ES-I3 (cell line): Measurements from ENCODE around the gene FGF14.

ENCODE experiments used
- H3K36me3 ChIP-seq: 2 replicates; pipeline ENCODE4 v1.6.1; 2013; ENCODE audit warnings: mild to moderate bottlenecking, low read length, control low read depth, moderate library complexity; ENCODE audit not compliant: insufficient read depth
- H3K4me1 ChIP-seq: 2 replicates; pipeline ENCODE4 v1.6.1; 2013; ENCODE audit warnings: mild to moderate bottlenecking, control low read depth, low read length; ENCODE audit not compliant: insufficient read depth
- H3K9ac ChIP-seq: 2 replicates; pipeline ENCODE4 v1.6.1; 2013; ENCODE audit warnings: low read depth, mild to moderate bottlenecking, low read length, moderate library complexity
- H3K9me3 ChIP-seq: 2 replicates; pipeline ENCODE4 v1.6.1; 2013; ENCODE audit warnings: mild to moderate bottlenecking, low read length, moderate library complexity; ENCODE audit not compliant: control insufficient read depth, insufficient read depth

FGF14 gene

GRCh38 chr13:102276404-102276803 is 125.4 kb downstream of the FGF14 start:
- no peak overlapping the region for H3K9ac ChIP-seq
- H3K4me1 ChIP-seq, result no peaks in the 10 kb centered on the region
- H3K36me3 ChIP-seq, result no peaks in the 10 kb centered on the region
- H3K9me3 ChIP-seq, result no peaks in the 10 kb centered on the region

GRCh38 chr13:102275969-102276368 is 125.9 kb downstream of the FGF14 start:
- Histone ChIP-seq H3K4me1 (no peaks in the 10 kb centered on the region), H3K9ac (no peak overlapping the region), H3K36me3 (no peaks in the 10 kb centered on the region), H3K9me3 (no peaks in the 10 kb centered on the region)

GRCh38 chr13:102273111-102273510 is 128.7 kb downstream of the FGF14 start:
- no peak overlapping the region for H3K9ac ChIP-seq
- H3K4me1 ChIP-seq, result no peaks in the 10 kb centered on the region
- no peaks in the 10 kb centered on the region for H3K9me3 ChIP-seq
- no peaks in the 10 kb centered on the region for H3K36me3 ChIP-seq

GRCh38 chr13:102267191-102267590 is 134.7 kb downstream of the FGF14 start:
- Histone ChIP-seq H3K9me3 (no peaks in the 10 kb centered on the region), H3K36me3 (no peaks in the 10 kb centered on the region), H3K9ac (no peak overlapping the region), H3K4me1 (no peaks in the 10 kb centered on the region)

GRCh38 chr13:102261809-102262208 is 140.0 kb downstream of the FGF14 start:
- peaks cover 10% of the 10 kb centered on the region for H3K4me1 ChIP-seq
- no peak overlapping the region for H3K9ac ChIP-seq
- no peaks in the 10 kb centered on the region for H3K9me3 ChIP-seq
- no peaks in the 10 kb centered on the region for H3K36me3 ChIP-seq

GRCh38 chr13:102261316-102261715 is 140.5 kb downstream of the FGF14 start:
- no peak overlapping the region for H3K9ac ChIP-seq
- H3K36me3 ChIP-seq, result no peaks in the 10 kb centered on the region
- no peaks in the 10 kb centered on the region for H3K9me3 ChIP-seq

GRCh38 chr13:102260256-102260655 is 141.6 kb downstream of the FGF14 start:
- Histone ChIP-seq H3K9me3 (no peaks in the 10 kb centered on the region), H3K9ac (no peak overlapping the region; the same call in 1 of the 2 replicates), H3K36me3 (no peaks in the 10 kb centered on the region), H3K4me1 (peaks cover 10% of the 10 kb centered on the region)

More at GRCh38 chr13:102261316-102261715, 140.5 kb downstream of the FGF14 start:
- H3K4me1 ChIP-seq, result peaks cover 10% of the 10 kb centered on the region

- H3K9me3 ChIP-seq, result no peaks in the 10 kb centered on the region
- H3K36me3 ChIP-seq, result no peaks in the 10 kb centered on the region
- no peak overlapping the region for H3K9ac ChIP-seq
- peaks cover 4% of the 10 kb centered on the region; the same call in 1 of the 2 replicates for H3K4me1 ChIP-seq
Measured at GRCh38 chr13:102255409-102255808, 146.4 kb downstream of the FGF14 start.

- Histone ChIP-seq H3K36me3 (no peaks in the 10 kb centered on the region), H3K9ac (no peak overlapping the region), H3K4me1 (no peaks in the 10 kb centered on the region), H3K9me3 (no peaks in the 10 kb centered on the region)
Measured at GRCh38 chr13:102251817-102252216, 150.0 kb downstream of the FGF14 start.

GRCh38 chr13:102250448-102250847 is 151.4 kb downstream of the FGF14 start:
- Histone ChIP-seq H3K9ac (no peak overlapping the region), H3K4me1 (no peaks in the 10 kb centered on the region), H3K9me3 (no peaks in the 10 kb centered on the region), H3K36me3 (no peaks in the 10 kb centered on the region)

- Histone ChIP-seq H3K9me3 (no peaks in the 10 kb centered on the region; the same call in 1 of the 2 replicates), H3K9ac (no peak overlapping the region), H3K4me1 (no peaks in the 10 kb centered on the region), H3K36me3 (no peaks in the 10 kb centered on the region)
Measured at GRCh38 chr13:102244607-102245227, 157.1 kb downstream of the FGF14 start.

GRCh38 chr13:102240110-102240509 is 161.7 kb downstream of the FGF14 start:
- H3K9me3 ChIP-seq, result no peaks in the 10 kb centered on the region; the same call in 1 of the 2 replicates
- H3K36me3 ChIP-seq, result no peaks in the 10 kb centered on the region
- no peaks in the 10 kb centered on the region for H3K4me1 ChIP-seq
- H3K9ac ChIP-seq, result no peak overlapping the region

GRCh38 chr13:102237230-102237629 is 164.6 kb downstream of the FGF14 start:
- H3K9me3 ChIP-seq, result no peaks in the 10 kb centered on the region; the same call in 1 of the 2 replicates
- H3K9ac ChIP-seq, result no peak overlapping the region
- no peaks in the 10 kb centered on the region for H3K36me3 ChIP-seq
- H3K4me1 ChIP-seq, result peaks cover 6% of the 10 kb centered on the region; the same call in 1 of the 2 replicates

- Histone ChIP-seq H3K9ac (no peak overlapping the region), H3K9me3 (no peaks in the 10 kb centered on the region), H3K4me1 (peaks cover 6% of the 10 kb centered on the region; the same call in 1 of the 2 replicates), H3K36me3 (no peaks in the 10 kb centered on the region)
Measured at GRCh38 chr13:102236830-102237229, 165.0 kb downstream of the FGF14 start.

- no peaks in the 10 kb centered on the region for H3K36me3 ChIP-seq
- no peaks in the 10 kb centered on the region for H3K9me3 ChIP-seq
Measured at GRCh38 chr13:102236341-102236740, 165.5 kb downstream of the FGF14 start.

More at GRCh38 chr13:102236341-102236740, 165.5 kb downstream of the FGF14 start:
- Histone ChIP-seq H3K9ac (no peak overlapping the region), H3K4me1 (peaks cover 6% of the 10 kb centered on the region; the same call in 1 of the 2 replicates)
